Hepatocyte (in vitro differentiated cells): ENCODE measurements around the gene JPH2. TPM values are rescaled to one million over a fixed set of nuclear protein-coding genes. Genes with fewer than 3 reads are reported as not detected.

Source experiments
- DNase-seq: peaks from one replicate; pipeline ENCODE4 v3.0.0-alpha.2; 2016; ENCODE audit warnings: low spot score
- H2AFZ ChIP-seq: fragments of 200-600 bp; sonication (generic); 2 replicates; pipeline ENCODE4 v1.6.0; 2016; ENCODE audit warnings: antibody characterized with exemption, mild to moderate bottlenecking
- H3K27ac ChIP-seq: fragments of 200-600 bp; sonication (generic); 2 replicates; pipeline ENCODE4 v1.5.1; 2016; ENCODE audit warnings: mild to moderate bottlenecking
- H3K27me3 ChIP-seq: fragments of 200-600 bp; sonication (generic); 2 replicates; pipeline ENCODE4 v1.6.1; 2016
- H3K36me3 ChIP-seq: fragments of 200-600 bp; sonication (generic); replicated peaks from 2 replicates; pipeline ENCODE4 v1.5.1; 2016; ENCODE audit warnings: low read depth; ENCODE audit not compliant: insufficient read depth
- H3K4me1 ChIP-seq: fragments of 200-600 bp; sonication (generic); 2 replicates; pipeline ENCODE4 v1.5.1; 2016; ENCODE audit warnings: mild to moderate bottlenecking, moderate library complexity; ENCODE audit not compliant: insufficient read depth
- H3K4me2 ChIP-seq: fragments of 200-600 bp; sonication (generic); 2 replicates; pipeline ENCODE4 v1.6.0; 2016
- H3K4me3 ChIP-seq: fragments of 200-600 bp; sonication (generic); 2 replicates; pipeline ENCODE4 v1.5.1; 2016; ENCODE audit warnings: mild to moderate bottlenecking
- H3K79me2 ChIP-seq: fragments of 200-600 bp; sonication (generic); 2 replicates; pipeline ENCODE4 v1.6.0; 2017; ENCODE audit warnings: mild to moderate bottlenecking
- H3K9me2 ChIP-seq: fragments of 200-600 bp; sonication (generic); replicated peaks from 2 replicates; pipeline ENCODE4 v1.6.0; 2017; ENCODE audit warnings: mild to moderate bottlenecking; ENCODE audit not compliant: insufficient read depth
- H3K9me3 ChIP-seq: fragments of 200-600 bp; sonication (generic); 2 replicates; pipeline ENCODE4 v1.5.1; 2016; ENCODE audit warnings: low read depth, mild to moderate bottlenecking
- H4K20me1 ChIP-seq: fragments of 200-600 bp; sonication (generic); 2 replicates; pipeline ENCODE4 v1.6.0; 2016; ENCODE audit warnings: mild to moderate bottlenecking; ENCODE audit not compliant: insufficient read depth, poor library complexity, severe bottlenecking
- EZH2 ChIP-seq: fragments of 200-600 bp; sonication (generic); IDR thresholded peaks from 2 replicates; pipeline ENCODE4 v1.6.1; 2016; ENCODE audit warnings: antibody characterized with exemption, mild to moderate bottlenecking, borderline replicate concordance
- EZH2phosphoT487 ChIP-seq: fragments of 200-600 bp; sonication (generic); IDR thresholded peaks from one replicate; pipeline ENCODE4 v1.6.1; 2018; ENCODE audit warnings: antibody characterized with exemption, mild to moderate bottlenecking, low read depth, moderate library complexity; ENCODE audit not compliant: unreplicated experiment, severe bottlenecking
- WGBS: methylation state at CpG from one replicate; pipeline ENCODE4 v1.1.6; 2016; ENCODE audit warnings: low lambda C conversion rate; ENCODE audit errors: missing lambda C conversion rate; 5-methylcytosine and 5-hydroxymethylcytosine counted together
- polyA plus RNA-seq: library from polyadenylated mRNA; unstranded; fragments of >200 nt; fragmentation: Nextera tagmentation; extraction: Ambion mirVana; gene quantifications from 2 replicates; pipeline ENCODE4 v1.2.1, GENCODE V29; 2016
- total RNA-seq: library from RNA; depleted of rRNA; stranded (reverse); fragments of >200 nt; gene quantifications from 2 replicates; pipeline ENCODE4 v1.2.3, GENCODE V29; 2014
- TF ChIP-seq, protein P1 (sequence below): fragments of 200-600 bp; sonication (generic); IDR thresholded peaks from 2 replicates; pipeline ENCODE4 v1.5.1; 2016; ENCODE audit warnings: antibody characterized with exemption, mild to moderate bottlenecking; ENCODE audit not compliant: poor library complexity

The JPH2 gene
- total and polyA plus RNA-seq, 2 experiments from 2014 or later = 6.6 to 8.3 TPM

DNA sequence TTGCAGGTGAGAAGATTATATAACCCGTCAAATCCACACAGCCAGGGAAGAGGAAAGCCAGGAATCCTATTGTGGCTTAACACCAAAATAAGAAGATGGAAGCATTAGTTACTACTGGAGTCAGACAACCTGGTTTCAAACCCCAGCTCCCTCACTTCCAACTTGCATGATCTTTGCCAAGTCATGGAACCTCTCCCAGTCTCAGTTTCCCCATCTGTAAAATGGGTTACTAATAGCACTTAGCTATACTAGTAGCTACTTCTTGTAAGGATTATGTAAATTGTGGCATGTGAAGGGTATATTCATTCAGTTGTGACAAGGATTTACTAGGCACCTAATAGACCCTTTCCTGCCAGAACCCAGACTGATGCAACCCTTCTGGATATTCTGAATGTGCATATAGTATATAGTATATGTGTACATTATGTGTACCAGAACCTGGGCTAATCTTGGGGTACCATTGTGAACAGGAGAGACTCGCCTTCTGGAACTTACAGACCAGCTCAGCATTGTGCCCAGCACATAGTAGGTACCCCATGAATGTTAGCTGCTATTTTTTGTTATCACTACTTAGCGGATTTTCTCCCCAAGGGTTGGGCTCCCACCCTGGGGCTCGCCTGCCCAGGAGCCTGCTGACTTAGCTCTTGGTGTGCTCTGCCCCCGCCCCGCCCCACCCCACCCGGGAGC is 50.3 kb downstream of the JPH2 start:
- Histone ChIP-seq H2AFZ (no peak overlapping the region), H3K4me2 (peak overlapping the region; percentile 35), H3K36me3 (no peaks in the 10 kb centered on the region), H3K27ac (peak overlapping the region; percentile 66), H3K9me3 (no peaks in the 10 kb centered on the region), H3K79me2 (no peaks in the 10 kb centered on the region), H3K4me3 (no peak overlapping the region), H3K4me1 (peaks cover 12% of the 10 kb centered on the region), H3K27me3 (no peaks in the 10 kb centered on the region), H3K9me2 (no peaks in the 10 kb centered on the region), H4K20me1 (no peaks in the 10 kb centered on the region)
- 59% methylated on average over 4 of the region's 7 CpGs for WGBS
- no peak for TF ChIP-seq EZH2
- TF ChIP-seq, protein P1, sequence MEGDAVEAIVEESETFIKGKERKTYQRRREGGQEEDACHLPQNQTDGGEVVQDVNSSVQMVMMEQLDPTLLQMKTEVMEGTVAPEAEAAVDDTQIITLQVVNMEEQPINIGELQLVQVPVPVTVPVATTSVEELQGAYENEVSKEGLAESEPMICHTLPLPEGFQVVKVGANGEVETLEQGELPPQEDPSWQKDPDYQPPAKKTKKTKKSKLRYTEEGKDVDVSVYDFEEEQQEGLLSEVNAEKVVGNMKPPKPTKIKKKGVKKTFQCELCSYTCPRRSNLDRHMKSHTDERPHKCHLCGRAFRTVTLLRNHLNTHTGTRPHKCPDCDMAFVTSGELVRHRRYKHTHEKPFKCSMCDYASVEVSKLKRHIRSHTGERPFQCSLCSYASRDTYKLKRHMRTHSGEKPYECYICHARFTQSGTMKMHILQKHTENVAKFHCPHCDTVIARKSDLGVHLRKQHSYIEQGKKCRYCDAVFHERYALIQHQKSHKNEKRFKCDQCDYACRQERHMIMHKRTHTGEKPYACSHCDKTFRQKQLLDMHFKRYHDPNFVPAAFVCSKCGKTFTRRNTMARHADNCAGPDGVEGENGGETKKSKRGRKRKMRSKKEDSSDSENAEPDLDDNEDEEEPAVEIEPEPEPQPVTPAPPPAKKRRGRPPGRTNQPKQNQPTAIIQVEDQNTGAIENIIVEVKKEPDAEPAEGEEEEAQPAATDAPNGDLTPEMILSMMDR = no peak
- TF ChIP-seq EZH2phosphoT487 = no peak
- no peak for DNase-seq

DNA sequence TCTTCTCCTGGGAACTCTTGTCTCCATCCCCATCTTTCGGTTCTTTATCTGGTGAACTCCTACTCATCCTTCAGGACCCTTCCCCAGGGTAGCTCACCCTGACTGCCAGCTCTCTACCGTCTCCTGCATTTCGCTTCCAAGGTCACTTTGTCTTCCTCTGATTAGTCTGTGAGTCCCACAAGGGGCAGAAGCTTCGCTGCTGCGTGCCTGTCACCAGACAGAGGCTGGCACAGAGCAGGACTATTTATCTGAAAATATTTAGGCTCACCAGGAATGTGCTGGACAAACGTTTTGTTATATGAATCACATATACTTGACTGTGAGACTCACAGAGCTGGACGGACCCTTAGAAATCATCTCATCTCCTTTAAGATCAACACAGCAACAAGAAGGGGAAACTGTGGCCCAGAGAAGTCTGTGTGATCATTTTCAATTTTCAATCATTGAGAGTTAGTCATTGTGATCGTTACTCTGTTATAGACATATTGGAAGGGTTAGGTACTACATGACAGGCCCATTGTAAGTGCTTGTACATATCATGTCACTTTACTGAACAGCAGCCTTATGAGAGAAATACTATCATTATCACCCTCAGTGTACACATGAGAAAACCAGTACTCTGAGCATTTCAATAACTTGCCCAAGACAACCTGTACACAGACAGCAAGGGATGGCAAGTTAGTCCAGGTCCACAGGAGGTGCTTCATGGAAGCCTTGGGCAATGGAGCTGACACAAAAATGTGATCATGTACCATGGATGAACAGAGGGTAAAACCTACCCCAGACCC is 51.4 kb downstream of the JPH2 start:
- WGBS = 64% methylated on average over 8 of the region's 8 CpGs
- no peak overlapping the region for H3K4me2 ChIP-seq

DNA sequence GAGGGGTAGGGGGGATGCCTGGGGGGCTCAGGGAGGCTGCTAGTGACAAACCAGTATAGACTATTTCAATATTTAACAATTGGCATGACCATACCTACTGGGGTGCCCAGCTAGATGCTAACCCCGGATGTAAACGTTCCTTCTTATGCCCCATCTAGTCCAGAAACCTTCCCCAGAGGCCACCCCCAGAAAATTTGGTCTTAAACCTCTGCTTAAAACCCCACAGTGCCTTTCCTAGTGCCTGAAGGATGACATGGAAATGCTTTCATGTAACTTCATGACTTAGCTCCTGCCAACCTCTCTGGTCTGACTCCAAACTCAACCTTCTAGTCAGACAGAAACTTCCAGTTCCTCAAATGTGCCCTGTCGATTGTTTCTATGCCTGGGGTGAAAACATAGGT is 52.0 kb downstream of the JPH2 start:
- H3K36me3 ChIP-seq = no peaks in the 10 kb centered on the region
- no peaks in the 10 kb centered on the region for H3K9me3 ChIP-seq
- no peaks in the 10 kb centered on the region for H3K9me2 ChIP-seq
- TF ChIP-seq EZH2 = no peak
- TF ChIP-seq, protein P1 = no peak
- no peak for TF ChIP-seq EZH2phosphoT487
- H3K27me3 ChIP-seq = no peaks in the 10 kb centered on the region
- 53% methylated on average over 3 of the region's 3 CpGs for WGBS
- no peak overlapping the region for H3K4me3 ChIP-seq
- no peaks in the 10 kb centered on the region for H3K79me2 ChIP-seq
- H3K4me2 ChIP-seq = no peak overlapping the region
- no peaks in the 10 kb centered on the region for H4K20me1 ChIP-seq
- H3K27ac ChIP-seq = peak overlapping the region; percentile 23
- peaks cover 12% of the 10 kb centered on the region for H3K4me1 ChIP-seq
- DNase-seq = no peak
- H2AFZ ChIP-seq = no peak overlapping the region

More for the DNA sequence above, 51.4 kb downstream of the JPH2 start:
- TF ChIP-seq EZH2 (no peak), EZH2phosphoT487 (no peak)
- TF ChIP-seq, protein P1 = no peak
- no peaks in the 10 kb centered on the region for H3K9me3 ChIP-seq
- H2AFZ ChIP-seq = no peak overlapping the region
- no peaks in the 10 kb centered on the region for H3K79me2 ChIP-seq
- no peaks in the 10 kb centered on the region for H3K9me2 ChIP-seq
- H3K27ac ChIP-seq = peak overlapping the region; percentile 23
- no peak overlapping the region for H3K4me3 ChIP-seq
- H4K20me1 ChIP-seq = no peaks in the 10 kb centered on the region
- no peaks in the 10 kb centered on the region for H3K36me3 ChIP-seq
- no peak for DNase-seq
- H3K4me1 ChIP-seq = peaks cover 12% of the 10 kb centered on the region
- no peaks in the 10 kb centered on the region for H3K27me3 ChIP-seq
